WI38 (cell line): Measurements from ENCODE around the gene S100A11.

Source experiments
- H3K4me3 ChIP-seq: 2 replicates; pipeline ENCODE4 v1.5.1; 2011; ENCODE audit warnings: low read depth, mild to moderate bottlenecking, control low read depth, low read length
- TF ChIP-seq, protein P1 (sequence below): IDR thresholded peaks from 2 replicates; pipeline ENCODE4 v1.5.1; 2012; ENCODE audit warnings: low read depth, mild to moderate bottlenecking, control low read depth, low read length

Gene S100A11

DNA sequence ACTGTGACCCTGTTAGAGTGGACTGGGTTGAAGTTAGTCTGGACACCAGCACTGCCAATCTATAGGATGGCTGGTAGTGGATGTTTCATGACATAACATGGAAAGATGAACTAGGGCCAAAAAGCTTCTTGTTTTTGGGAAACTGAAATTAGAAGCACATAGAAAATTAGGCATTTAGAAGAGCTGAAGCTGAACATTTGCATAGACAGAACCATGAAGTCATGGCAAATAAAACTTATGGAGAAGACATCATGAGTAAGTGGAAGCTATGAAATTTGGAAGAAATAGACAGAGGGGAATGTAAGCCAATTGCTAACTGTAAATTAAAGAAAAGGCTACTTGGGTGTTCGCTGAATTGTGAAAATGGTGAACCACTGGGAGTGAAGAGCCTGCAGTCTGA is 2.7 kb upstream of the S100A11 start:
- TF ChIP-seq, protein P1, sequence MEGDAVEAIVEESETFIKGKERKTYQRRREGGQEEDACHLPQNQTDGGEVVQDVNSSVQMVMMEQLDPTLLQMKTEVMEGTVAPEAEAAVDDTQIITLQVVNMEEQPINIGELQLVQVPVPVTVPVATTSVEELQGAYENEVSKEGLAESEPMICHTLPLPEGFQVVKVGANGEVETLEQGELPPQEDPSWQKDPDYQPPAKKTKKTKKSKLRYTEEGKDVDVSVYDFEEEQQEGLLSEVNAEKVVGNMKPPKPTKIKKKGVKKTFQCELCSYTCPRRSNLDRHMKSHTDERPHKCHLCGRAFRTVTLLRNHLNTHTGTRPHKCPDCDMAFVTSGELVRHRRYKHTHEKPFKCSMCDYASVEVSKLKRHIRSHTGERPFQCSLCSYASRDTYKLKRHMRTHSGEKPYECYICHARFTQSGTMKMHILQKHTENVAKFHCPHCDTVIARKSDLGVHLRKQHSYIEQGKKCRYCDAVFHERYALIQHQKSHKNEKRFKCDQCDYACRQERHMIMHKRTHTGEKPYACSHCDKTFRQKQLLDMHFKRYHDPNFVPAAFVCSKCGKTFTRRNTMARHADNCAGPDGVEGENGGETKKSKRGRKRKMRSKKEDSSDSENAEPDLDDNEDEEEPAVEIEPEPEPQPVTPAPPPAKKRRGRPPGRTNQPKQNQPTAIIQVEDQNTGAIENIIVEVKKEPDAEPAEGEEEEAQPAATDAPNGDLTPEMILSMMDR: no peak
- no peak overlapping the region for H3K4me3 ChIP-seq

DNA sequence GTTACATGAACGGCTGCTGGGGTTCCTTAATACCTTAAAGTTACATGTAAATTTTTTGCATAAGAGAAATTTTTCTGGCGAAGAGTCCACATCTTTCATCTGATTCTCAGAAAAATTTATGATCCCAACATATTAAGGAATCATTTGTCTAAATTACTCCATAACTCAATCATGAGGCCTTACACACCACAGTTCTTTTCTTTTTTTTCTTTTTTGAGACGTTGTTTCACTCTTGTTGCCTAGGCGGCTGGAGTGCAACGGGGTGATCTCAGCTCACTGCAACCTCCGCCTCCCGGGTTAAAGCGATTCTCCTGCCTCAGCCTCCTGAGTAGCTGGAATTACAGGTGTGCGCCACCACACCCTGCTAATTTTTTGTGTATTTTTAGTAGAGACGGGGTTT is 2.1 kb upstream of the S100A11 start:
- no peak overlapping the region for H3K4me3 ChIP-seq
- TF ChIP-seq, protein P1: no peak

DNA sequence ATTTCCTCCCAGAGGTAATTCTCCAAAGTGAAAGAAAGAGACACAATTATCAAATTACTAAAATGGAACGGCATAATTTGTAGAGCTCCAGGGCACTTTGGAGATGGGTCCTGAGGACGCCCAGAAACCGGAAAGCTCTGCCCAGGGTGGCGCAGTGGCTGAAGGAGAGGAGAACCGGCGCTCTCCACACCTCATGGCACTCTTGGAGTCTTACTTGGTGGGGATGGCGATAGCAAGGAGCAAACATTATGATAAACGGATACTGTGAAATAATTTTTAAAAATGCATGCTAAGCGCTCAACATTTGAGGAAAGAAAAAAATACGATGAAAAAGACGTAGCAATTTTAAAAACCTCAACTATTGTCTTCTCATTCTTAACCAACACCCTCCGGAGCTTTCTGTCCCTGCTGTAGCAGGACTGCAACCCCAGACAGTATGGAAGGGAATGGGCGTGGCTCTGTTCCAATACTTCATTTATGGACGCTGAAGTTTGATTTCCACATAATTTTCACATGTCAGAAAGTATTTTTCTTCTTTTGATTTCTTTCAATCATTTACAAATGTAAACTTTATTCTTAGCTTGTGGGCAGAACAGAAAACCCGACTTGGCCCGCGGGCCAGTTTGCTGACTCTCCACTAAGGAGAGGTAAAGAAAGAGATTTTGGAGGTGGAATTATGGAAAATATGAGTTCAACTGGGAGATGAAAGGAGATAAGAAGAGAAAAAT is 1.1 kb downstream of the S100A11 start:
- TF ChIP-seq, protein P1: no peak
- peak overlapping the region; percentile 79 for H3K4me3 ChIP-seq

DNA sequence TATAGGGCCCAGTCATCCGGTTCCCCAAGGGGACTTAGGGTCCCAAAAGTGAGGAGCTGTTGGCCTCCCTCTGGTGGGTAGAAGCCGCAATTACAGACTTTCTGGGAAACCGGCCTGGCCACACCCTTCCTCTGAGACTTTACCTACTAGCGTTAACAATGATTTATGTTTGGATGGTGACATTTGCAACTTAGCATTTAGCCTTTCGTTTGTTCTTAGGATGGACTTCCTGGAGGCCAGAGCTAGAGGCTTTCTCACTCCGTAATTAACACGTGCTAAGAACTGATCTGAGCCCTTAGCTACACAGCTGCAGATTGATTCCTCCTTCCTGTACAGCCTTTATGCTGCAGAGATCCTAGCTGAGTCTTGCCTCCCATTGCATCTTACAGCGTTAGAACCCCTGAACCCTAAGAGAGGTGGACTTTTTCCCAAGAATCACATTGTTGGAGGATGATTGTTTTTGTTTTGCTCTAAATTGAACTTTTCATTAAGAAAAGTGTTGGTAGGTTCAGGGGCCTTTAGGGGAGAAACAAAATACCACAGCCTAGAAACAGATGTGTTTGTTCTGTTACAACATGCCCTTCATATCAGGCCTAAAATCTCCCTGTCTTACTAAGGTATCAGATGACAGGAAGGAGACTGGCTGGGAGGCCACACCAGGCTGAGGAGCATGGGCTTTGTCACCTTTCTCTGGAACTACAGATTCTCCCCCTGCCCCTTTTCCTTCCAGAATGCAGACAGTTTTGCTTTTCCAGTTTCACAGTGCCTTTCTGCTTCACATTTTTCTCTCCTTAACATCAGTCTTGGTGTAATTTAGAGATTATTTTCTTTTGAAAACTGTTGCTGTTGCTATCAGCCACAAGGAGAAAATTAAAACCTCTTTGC is 1.9 kb downstream of the S100A11 start:
- H3K4me3 ChIP-seq: peak overlapping the region; percentile 79
- TF ChIP-seq, protein P1: peak; percentile 68

GRCh38 chr1:152034324-152034653 is 2.5 kb downstream of the S100A11 start:
- peak overlapping the region; percentile 79 for H3K4me3 ChIP-seq
- TF ChIP-seq, protein P1: no peak

DNA sequence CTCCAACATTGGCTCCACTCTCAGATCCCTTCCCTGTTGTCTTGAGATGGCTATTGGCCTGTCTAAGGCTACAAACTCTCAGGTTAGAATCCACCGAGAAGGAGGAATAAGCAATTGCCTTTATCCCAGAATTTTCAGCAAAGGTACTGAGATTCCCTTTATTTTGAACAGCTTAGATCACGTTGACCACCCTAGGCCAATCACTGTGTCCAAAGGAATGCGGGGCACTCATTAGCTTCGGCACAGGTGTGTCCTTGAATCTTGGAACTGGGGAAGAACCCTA is 6.9 kb downstream of the S100A11 start:
- TF ChIP-seq, protein P1: no peak
- H3K4me3 ChIP-seq: no peak overlapping the region
